ENCODE measurements around the gene SCAF4.

Gene SCAF4

DNA sequence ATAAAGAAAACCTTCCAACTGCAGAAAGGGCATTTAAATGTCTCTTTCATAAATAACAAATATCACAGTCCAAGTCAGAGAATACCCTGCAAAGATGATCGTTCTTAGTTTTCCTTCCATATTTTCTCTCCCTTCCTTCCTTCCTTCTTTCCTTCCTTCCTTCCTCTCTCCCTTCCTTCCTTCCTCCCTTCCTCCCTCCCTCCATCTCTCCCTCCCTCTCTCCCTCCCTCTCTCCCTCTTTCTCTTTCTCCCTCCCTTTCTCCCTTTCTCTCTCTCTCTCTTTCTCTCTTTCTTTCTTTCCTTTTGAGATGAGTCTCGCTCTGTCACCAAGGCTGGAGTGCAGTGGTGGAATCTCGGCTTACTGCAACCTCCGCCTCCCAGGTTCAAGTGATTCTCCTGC lies 29.0 kb upstream of the SCAF4 start:
- Histone ChIP-seq H3K36me3 (ENCODE audit: low read length) (no peaks in the 10 kb centered on the region), H3F3A (ENCODE audit: insufficient read depth) (no peaks in the 10 kb centered on the region), H3K27me3 (ENCODE audit: low read length) (no peaks in the 10 kb centered on the region), H2AFZ (ENCODE audit: low read depth, low read length, severe bottlenecking) (no peak overlapping the region), H3K4me2 (ENCODE audit: low read depth, low read length, poor library complexity, severe bottlenecking) (no peak overlapping the region), H3K9me3 (ENCODE audit: insufficient read depth, low read length) (no peaks in the 10 kb centered on the region), H3K9ac (ENCODE audit: low read length) (no peak overlapping the region), H3K27ac (ENCODE audit: low read depth, low read length) (no peak overlapping the region), H3K79me2 (ENCODE audit: insufficient read depth, low read length) (no peaks in the 10 kb centered on the region), H3K9me2 (replicated peaks; ENCODE audit: insufficient read depth, low read length) (no peaks in the 10 kb centered on the region), H4K20me1 (ENCODE audit: low read depth, low read length) (no peaks in the 10 kb centered on the region), H3K4me3 (ENCODE audit: insufficient read depth, low read length, poor library complexity, severe bottlenecking) (no peak overlapping the region)
- TF ChIP-seq EZH2phosphoT487 (conservative IDR thresholded peaks at IDR 0.05; ENCODE audit: low read length) = no peak
- TF ChIP-seq, protein P1, sequence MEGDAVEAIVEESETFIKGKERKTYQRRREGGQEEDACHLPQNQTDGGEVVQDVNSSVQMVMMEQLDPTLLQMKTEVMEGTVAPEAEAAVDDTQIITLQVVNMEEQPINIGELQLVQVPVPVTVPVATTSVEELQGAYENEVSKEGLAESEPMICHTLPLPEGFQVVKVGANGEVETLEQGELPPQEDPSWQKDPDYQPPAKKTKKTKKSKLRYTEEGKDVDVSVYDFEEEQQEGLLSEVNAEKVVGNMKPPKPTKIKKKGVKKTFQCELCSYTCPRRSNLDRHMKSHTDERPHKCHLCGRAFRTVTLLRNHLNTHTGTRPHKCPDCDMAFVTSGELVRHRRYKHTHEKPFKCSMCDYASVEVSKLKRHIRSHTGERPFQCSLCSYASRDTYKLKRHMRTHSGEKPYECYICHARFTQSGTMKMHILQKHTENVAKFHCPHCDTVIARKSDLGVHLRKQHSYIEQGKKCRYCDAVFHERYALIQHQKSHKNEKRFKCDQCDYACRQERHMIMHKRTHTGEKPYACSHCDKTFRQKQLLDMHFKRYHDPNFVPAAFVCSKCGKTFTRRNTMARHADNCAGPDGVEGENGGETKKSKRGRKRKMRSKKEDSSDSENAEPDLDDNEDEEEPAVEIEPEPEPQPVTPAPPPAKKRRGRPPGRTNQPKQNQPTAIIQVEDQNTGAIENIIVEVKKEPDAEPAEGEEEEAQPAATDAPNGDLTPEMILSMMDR (IDR thresholded peaks at IDR 0.05; ENCODE audit: insufficient read depth, low read length, poor library complexity, severe bottlenecking) = no peak

DNA sequence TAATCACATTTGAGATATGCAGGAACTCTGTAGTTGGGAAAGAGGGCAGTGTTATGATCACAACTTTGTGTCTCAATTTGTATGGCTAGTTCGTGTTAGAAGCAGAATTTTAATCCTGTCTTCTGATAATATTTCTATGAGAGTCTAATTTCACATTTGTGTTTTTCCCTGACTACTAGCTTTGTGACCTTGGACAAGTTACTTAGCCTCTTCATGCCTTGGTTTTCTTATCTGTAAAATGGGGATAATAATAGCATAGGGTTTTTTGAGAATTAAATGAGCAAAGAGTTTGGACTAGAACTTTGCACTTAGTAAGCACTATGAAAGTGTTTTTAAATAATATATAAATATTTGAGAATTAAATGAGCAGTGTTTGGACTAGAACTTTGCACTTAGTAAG lies 24.9 kb upstream of the SCAF4 start:
- no peaks in the 10 kb centered on the region for H4K20me1 ChIP-seq (ENCODE audit: low read depth, low read length)
- no peak overlapping the region for H3K4me2 ChIP-seq (ENCODE audit: low read depth, low read length, poor library complexity, severe bottlenecking)
- H3K27ac ChIP-seq (ENCODE audit: low read depth, low read length) = no peak overlapping the region
- H3K9me2 ChIP-seq (replicated peaks; ENCODE audit: insufficient read depth, low read length) = no peaks in the 10 kb centered on the region
- H3K9me3 ChIP-seq (ENCODE audit: insufficient read depth, low read length) = no peaks in the 10 kb centered on the region
- no peak overlapping the region for H3K4me3 ChIP-seq (ENCODE audit: insufficient read depth, low read length, poor library complexity, severe bottlenecking)
- H3K36me3 ChIP-seq (ENCODE audit: low read length) = no peaks in the 10 kb centered on the region
- H3F3A ChIP-seq (ENCODE audit: insufficient read depth) = no peaks in the 10 kb centered on the region
- no peak overlapping the region for H2AFZ ChIP-seq (ENCODE audit: low read depth, low read length, severe bottlenecking)
- TF ChIP-seq, protein P1 (IDR thresholded peaks at IDR 0.05; ENCODE audit: insufficient read depth, low read length, poor library complexity, severe bottlenecking) = no peak
- TF ChIP-seq EZH2phosphoT487 (conservative IDR thresholded peaks at IDR 0.05; ENCODE audit: low read length) = no peak
- no peaks in the 10 kb centered on the region for H3K79me2 ChIP-seq (ENCODE audit: insufficient read depth, low read length)
- H3K9ac ChIP-seq (ENCODE audit: low read length) = no peak overlapping the region
- no peaks in the 10 kb centered on the region for H3K27me3 ChIP-seq (ENCODE audit: low read length)

DNA sequence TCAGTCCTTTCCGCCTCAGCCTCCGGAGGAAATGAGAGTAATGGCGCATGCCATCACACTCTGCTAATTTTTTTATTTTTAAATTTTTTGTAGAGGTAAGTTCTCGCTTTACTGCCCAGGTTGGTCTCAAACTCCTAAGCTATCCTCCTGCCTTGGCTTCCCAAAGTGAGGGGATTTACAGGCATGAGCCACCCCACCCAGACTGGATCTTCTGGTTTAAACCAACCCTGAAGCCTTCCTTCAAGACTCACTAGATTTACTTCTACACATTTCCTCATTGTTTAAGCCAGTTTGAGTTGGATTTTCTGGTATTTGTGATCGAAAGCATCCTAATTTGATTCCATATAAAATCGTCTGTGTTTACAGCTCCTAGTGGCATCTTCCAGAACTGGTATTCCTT lies 23.1 kb upstream of the SCAF4 start:
- H3K4me2 ChIP-seq (ENCODE audit: low read depth, low read length, poor library complexity, severe bottlenecking) = no peak overlapping the region
- no peaks in the 10 kb centered on the region for H3K9me2 ChIP-seq (replicated peaks; ENCODE audit: insufficient read depth, low read length)
- TF ChIP-seq EZH2phosphoT487 (conservative IDR thresholded peaks at IDR 0.05; ENCODE audit: low read length) = no peak
- TF ChIP-seq, protein P1 (IDR thresholded peaks at IDR 0.05; ENCODE audit: insufficient read depth, low read length, poor library complexity, severe bottlenecking) = no peak
- no peaks in the 10 kb centered on the region for H3K27me3 ChIP-seq (ENCODE audit: low read length)
- no peaks in the 10 kb centered on the region for H3K36me3 ChIP-seq (ENCODE audit: low read length)
- no peak overlapping the region for H3K27ac ChIP-seq (ENCODE audit: low read depth, low read length)
- no peak overlapping the region for H2AFZ ChIP-seq (ENCODE audit: low read depth, low read length, severe bottlenecking)
- no peaks in the 10 kb centered on the region for H3K9me3 ChIP-seq (ENCODE audit: insufficient read depth, low read length)
- H3K79me2 ChIP-seq (ENCODE audit: insufficient read depth, low read length) = no peaks in the 10 kb centered on the region
- no peaks in the 10 kb centered on the region for H3F3A ChIP-seq (ENCODE audit: insufficient read depth)
- no peaks in the 10 kb centered on the region for H4K20me1 ChIP-seq (ENCODE audit: low read depth, low read length)
- H3K4me3 ChIP-seq (ENCODE audit: insufficient read depth, low read length, poor library complexity, severe bottlenecking) = no peak overlapping the region
- H3K9ac ChIP-seq (ENCODE audit: low read length) = no peak overlapping the region

DNA sequence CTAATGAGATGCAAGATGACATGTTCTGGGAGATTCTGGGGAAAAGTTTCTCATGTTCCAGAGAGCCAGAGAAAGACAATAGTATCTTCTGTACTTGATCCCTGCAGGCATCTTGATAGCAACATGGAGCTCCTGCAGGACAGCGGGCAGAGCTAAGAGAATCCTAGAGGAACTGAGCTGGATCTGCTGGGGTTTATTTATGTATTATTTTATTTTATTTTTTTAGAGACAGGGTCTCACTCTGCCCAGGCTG lies 22.7 kb upstream of the SCAF4 start:
- Histone ChIP-seq H3F3A (ENCODE audit: insufficient read depth) (no peaks in the 10 kb centered on the region), H3K9ac (ENCODE audit: low read length) (no peak overlapping the region), H3K27ac (ENCODE audit: low read depth, low read length) (no peak overlapping the region)

More for the DNA sequence above, 22.7 kb upstream of the SCAF4 start:
- Histone ChIP-seq H3K9me2 (replicated peaks; ENCODE audit: insufficient read depth, low read length) (no peaks in the 10 kb centered on the region), H3K4me2 (ENCODE audit: low read depth, low read length, poor library complexity, severe bottlenecking) (no peak overlapping the region), H3K27me3 (ENCODE audit: low read length) (no peaks in the 10 kb centered on the region), H3K9me3 (ENCODE audit: insufficient read depth, low read length) (no peaks in the 10 kb centered on the region), H3K79me2 (ENCODE audit: insufficient read depth, low read length) (no peaks in the 10 kb centered on the region), H2AFZ (ENCODE audit: low read depth, low read length, severe bottlenecking) (no peak overlapping the region), H3K36me3 (ENCODE audit: low read length) (no peaks in the 10 kb centered on the region), H3K4me3 (ENCODE audit: insufficient read depth, low read length, poor library complexity, severe bottlenecking) (no peak overlapping the region), H4K20me1 (ENCODE audit: low read depth, low read length) (no peaks in the 10 kb centered on the region)
- TF ChIP-seq EZH2phosphoT487 (conservative IDR thresholded peaks at IDR 0.05; ENCODE audit: low read length) = no peak
- TF ChIP-seq, protein P1 (IDR thresholded peaks at IDR 0.05; ENCODE audit: insufficient read depth, low read length, poor library complexity, severe bottlenecking) = no peak

Data from SU-DHL-6 (cell line).